ENCODE data around the gene SLC27A5. TPM values are rescaled to one million over a fixed set of nuclear protein-coding genes. Genes with fewer than 3 reads are reported as not detected.
A peak's percentile ranks its signal among the peaks of the same experiment; 100 is the strongest.

Gene SLC27A5
- total RNA-seq, 5 donors from 2014 or later (not counting 1 experiment from before 2014, with no cell fraction given), result 8.4 to 18.3 (median 14.6) TPM

- H3K9me3 Mint-ChIP-seq, result no peaks in the 10 kb centered on the region
Observed at GRCh38 chr19:58538257-58539168, 26.7 kb upstream of the SLC27A5 start.

GRCh38 chr19:58536852-58537798 is 25.3 kb upstream of the SLC27A5 start:
- Mint-ChIP-seq H3K9me3 (no peaks in the 10 kb centered on the region), H3K27ac (no peak overlapping the region), H3K36me3 (no peaks in the 10 kb centered on the region), H3K4me1 (peaks cover 6 to 12% (median 9%) of the 10 kb centered on the region in 3 donors), H3K4me3 (peak overlapping the region; percentile 17 to 67 (median 66)), H3K27me3 (peaks cover 0 to 7% of the 10 kb centered on the region in 2 donors)
- ATAC-seq (replicated peaks in 1 of 4) (no peak), DNase-seq (no peak)
- Histone ChIP-seq H3K4me3 (ENCODE audit: control insufficient read depth in 1 of 2, extremely low read depth in 1 of 2, low read length in 1 of 2) (no peak overlapping the region), H3K4me1 (ENCODE audit: control insufficient read depth in 1 of 2, extremely low read depth in 1 of 2, insufficient read depth in 2 of 2, low read length in 2 of 2) (peaks cover 3 to 16% of the 10 kb centered on the region in 2 experiments), H3K36me3 (ENCODE audit: control insufficient read depth in 2 of 2, extremely low read depth in 1 of 2, insufficient read depth in 1 of 2, low read length in 1 of 2) (no peaks in the 10 kb centered on the region), H3K9me3 (no peaks in the 10 kb centered on the region), H3K27me3 (replicated peaks in 1 of 2; ENCODE audit: control insufficient read depth in 2 of 2, extremely low read depth in 1 of 2, insufficient read depth in 2 of 2, low read length in 1 of 2) (peaks cover 0 to 43% of the 10 kb centered on the region in 2 experiments), H3K27ac (ENCODE audit: low read length) (no peak overlapping the region)
- WGBS (ENCODE audit: insufficient coverage), result 100% methylated on average over 2 of the region's 8 CpGs
- CTCF ChIA-PET, result no interaction called here
- POLR2A ChIA-PET, result no interaction called here

More at GRCh38 chr19:58538257-58539168, 26.7 kb upstream of the SLC27A5 start:
- H3K27me3 Mint-ChIP-seq, result peaks cover 0 to 5% of the 10 kb centered on the region in 2 donors
- H3K36me3 Mint-ChIP-seq, result no peaks in the 10 kb centered on the region
- DNase-seq, result peak in 13 of 35 experiments; percentile 23 to 58 (median 36)
- no peaks in the 10 kb centered on the region for H3K36me3 ChIP-seq (ENCODE audit: control insufficient read depth in 2 of 2, extremely low read depth in 1 of 2, insufficient read depth in 1 of 2, low read length in 1 of 2)
- peaks cover 9 to 13% (median 11%) of the 10 kb centered on the region in 3 donors for H3K4me1 Mint-ChIP-seq
- peak; percentile 72 to 85 (median 82) for ATAC-seq (replicated peaks in 1 of 4)
- peak overlapping the region; percentile 36 to 47 for H3K4me3 ChIP-seq (ENCODE audit: control insufficient read depth in 1 of 2, extremely low read depth in 1 of 2, low read length in 1 of 2)
- H3K27ac ChIP-seq (ENCODE audit: low read length), result no peak overlapping the region
- 3% methylated on average over 41 of the region's 55 CpGs for WGBS (ENCODE audit: insufficient coverage)
- H3K4me3 Mint-ChIP-seq, result peak overlapping the region; percentile 49 to 67 (median 66)
- ChIA-PET CTCF (no interaction called here), POLR2A (interaction anchor here in 1 of 2 donors (0.7 kb wide), 1 partner anchor 33 kb away, joined by 4 read pairs; no protein-coding TSS in a partner anchor)
- H3K9me3 ChIP-seq, result no peaks in the 10 kb centered on the region
- peaks cover 0 to 51% of the 10 kb centered on the region in 2 experiments for H3K27me3 ChIP-seq (replicated peaks in 1 of 2; ENCODE audit: control insufficient read depth in 2 of 2, extremely low read depth in 1 of 2, insufficient read depth in 2 of 2, low read length in 1 of 2)
- H3K27ac Mint-ChIP-seq, result peak overlapping the region in 1 of 2 donors; percentile 72
- peaks cover 3 to 20% of the 10 kb centered on the region in 2 experiments for H3K4me1 ChIP-seq (ENCODE audit: control insufficient read depth in 1 of 2, extremely low read depth in 1 of 2, insufficient read depth in 2 of 2, low read length in 2 of 2)

- H3K4me3 Mint-ChIP-seq, result no peak overlapping the region
- CTCF ChIA-PET, result no interaction called here
- H3K27me3 Mint-ChIP-seq, result peaks cover 0 to 7% of the 10 kb centered on the region in 2 donors
- no peaks in the 10 kb centered on the region for H3K9me3 ChIP-seq
- no peak for ATAC-seq (replicated peaks in 1 of 4)
- H3K27ac ChIP-seq (ENCODE audit: low read length), result no peak overlapping the region
- H3K36me3 Mint-ChIP-seq, result no peaks in the 10 kb centered on the region
- peaks cover 6 to 12% (median 9%) of the 10 kb centered on the region in 3 donors for H3K4me1 Mint-ChIP-seq
- whole genome bisulfite sequencing (ENCODE audit: insufficient coverage), result no CpG with 5 or more reads among the region's 3 CpGs
- H3K4me3 ChIP-seq (ENCODE audit: control insufficient read depth in 1 of 2, extremely low read depth in 1 of 2, low read length in 1 of 2), result no peak overlapping the region
- H3K36me3 ChIP-seq (ENCODE audit: control insufficient read depth in 2 of 2, extremely low read depth in 1 of 2, insufficient read depth in 1 of 2, low read length in 1 of 2), result no peaks in the 10 kb centered on the region
- POLR2A ChIA-PET, result no interaction called here
- peaks cover 0 to 47% of the 10 kb centered on the region in 2 experiments for H3K27me3 ChIP-seq (replicated peaks in 1 of 2; ENCODE audit: control insufficient read depth in 2 of 2, extremely low read depth in 1 of 2, insufficient read depth in 2 of 2, low read length in 1 of 2)
- peaks cover 3 to 16% of the 10 kb centered on the region in 2 experiments for H3K4me1 ChIP-seq (ENCODE audit: control insufficient read depth in 1 of 2, extremely low read depth in 1 of 2, insufficient read depth in 2 of 2, low read length in 2 of 2)
- H3K27ac Mint-ChIP-seq, result no peak overlapping the region
- no peak for DNase-seq
- H3K9me3 Mint-ChIP-seq, result no peaks in the 10 kb centered on the region
Observed at GRCh38 chr19:58535857-58536256, 24.1 kb upstream of the SLC27A5 start.

GRCh38 chr19:58531034-58531840 is 19.4 kb upstream of the SLC27A5 start:
- Mint-ChIP-seq H3K27me3 (peaks cover 0 to 3% of the 10 kb centered on the region in 2 donors), H3K27ac (no peak overlapping the region), H3K36me3 (no peaks in the 10 kb centered on the region), H3K9me3 (no peaks in the 10 kb centered on the region), H3K4me1 (no peaks in the 10 kb centered on the region), H3K4me3 (no peak overlapping the region)
- WGBS (ENCODE audit: insufficient coverage), result 87% methylated on average over 6 of the region's 10 CpGs
- Histone ChIP-seq H3K27ac (ENCODE audit: low read length) (no peak overlapping the region), H3K27me3 (replicated peaks in 1 of 2; ENCODE audit: control insufficient read depth in 2 of 2, extremely low read depth in 1 of 2, insufficient read depth in 2 of 2, low read length in 1 of 2) (peaks cover 0 to 12% of the 10 kb centered on the region in 2 experiments), H3K36me3 (ENCODE audit: control insufficient read depth in 2 of 2, extremely low read depth in 1 of 2, insufficient read depth in 1 of 2, low read length in 1 of 2) (no peaks in the 10 kb centered on the region), H3K4me3 (ENCODE audit: control insufficient read depth in 1 of 2, extremely low read depth in 1 of 2, low read length in 1 of 2) (no peak overlapping the region), H3K4me1 (ENCODE audit: control insufficient read depth in 1 of 2, extremely low read depth in 1 of 2, insufficient read depth in 2 of 2, low read length in 2 of 2) (no peaks in the 10 kb centered on the region), H3K9me3 (no peaks in the 10 kb centered on the region)
- POLR2A ChIA-PET, result no interaction called here
- CTCF ChIA-PET, result no interaction called here
- ATAC-seq (replicated peaks in 1 of 4) (no peak), DNase-seq (no peak)

GRCh38 chr19:58529405-58529804 is 17.6 kb upstream of the SLC27A5 start:
- DNase-seq, result no peak
- no peaks in the 10 kb centered on the region for H3K4me1 Mint-ChIP-seq
- no peaks in the 10 kb centered on the region for H3K9me3 Mint-ChIP-seq
- H3K27me3 ChIP-seq (replicated peaks in 1 of 2; ENCODE audit: control insufficient read depth in 2 of 2, extremely low read depth in 1 of 2, insufficient read depth in 2 of 2, low read length in 1 of 2), result peaks cover 0 to 6% of the 10 kb centered on the region in 2 experiments
- no peaks in the 10 kb centered on the region for H3K36me3 Mint-ChIP-seq
- H3K4me3 ChIP-seq (ENCODE audit: control insufficient read depth in 1 of 2, extremely low read depth in 1 of 2, low read length in 1 of 2), result no peak overlapping the region
- H3K9me3 ChIP-seq, result no peaks in the 10 kb centered on the region
- no peaks in the 10 kb centered on the region for H3K36me3 ChIP-seq (ENCODE audit: control insufficient read depth in 2 of 2, extremely low read depth in 1 of 2, insufficient read depth in 1 of 2, low read length in 1 of 2)
- H3K27ac Mint-ChIP-seq, result no peak overlapping the region
- no peak for ATAC-seq (replicated peaks in 1 of 4)
- ChIA-PET POLR2A (no interaction called here), CTCF (no interaction called here)
- no peaks in the 10 kb centered on the region for H3K4me1 ChIP-seq (ENCODE audit: control insufficient read depth in 1 of 2, extremely low read depth in 1 of 2, insufficient read depth in 2 of 2, low read length in 2 of 2)
- no peak overlapping the region for H3K4me3 Mint-ChIP-seq
- peaks cover 0 to 3% of the 10 kb centered on the region in 2 donors for H3K27me3 Mint-ChIP-seq
- 88% methylated on average over 1 of the region's 3 CpGs for WGBS (ENCODE audit: insufficient coverage)
- no peak overlapping the region for H3K27ac ChIP-seq (ENCODE audit: low read length)

Measured in T-cell (primary cell).